PC-9 (cell line): Measurements from ENCODE around the gene KIAA1671.

Source experiments
- EZH2 ChIP-seq: fragments of 200-600 bp; sonication (generic); IDR thresholded peaks from 2 replicates; pipeline ENCODE4 v1.8.0; 2017; ENCODE audit warnings: antibody characterized with exemption, low read depth
- TF ChIP-seq, protein P1 (sequence below): fragments of 200-600 bp; sonication (generic); conservative IDR thresholded peaks from 2 replicates; pipeline ENCODE4 v1.6.1; 2017; ENCODE audit warnings: mixed run types, antibody characterized with exemption, mild to moderate bottlenecking, moderate library complexity

DNA sequence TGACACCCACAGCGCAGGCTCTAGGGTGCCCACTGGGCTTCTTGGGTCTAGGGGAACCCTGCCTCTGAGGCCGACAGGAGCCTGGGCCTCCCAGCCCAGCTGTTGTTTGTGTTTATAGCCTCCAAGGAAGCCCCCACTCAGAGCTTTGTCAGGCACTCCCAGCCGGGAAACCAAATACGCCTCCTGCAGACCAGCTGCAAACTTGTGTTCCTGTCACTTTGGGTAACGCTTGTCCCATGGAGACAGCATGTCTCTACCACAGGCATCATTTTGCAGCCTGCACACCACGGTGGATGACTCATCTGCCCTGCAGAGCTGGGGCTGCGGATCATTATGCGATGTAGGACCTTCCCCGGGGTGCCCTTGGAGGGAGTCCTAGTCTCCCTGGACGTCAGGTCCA lies 206.5 kb downstream of the KIAA1671 start:
- TF ChIP-seq, protein P1, sequence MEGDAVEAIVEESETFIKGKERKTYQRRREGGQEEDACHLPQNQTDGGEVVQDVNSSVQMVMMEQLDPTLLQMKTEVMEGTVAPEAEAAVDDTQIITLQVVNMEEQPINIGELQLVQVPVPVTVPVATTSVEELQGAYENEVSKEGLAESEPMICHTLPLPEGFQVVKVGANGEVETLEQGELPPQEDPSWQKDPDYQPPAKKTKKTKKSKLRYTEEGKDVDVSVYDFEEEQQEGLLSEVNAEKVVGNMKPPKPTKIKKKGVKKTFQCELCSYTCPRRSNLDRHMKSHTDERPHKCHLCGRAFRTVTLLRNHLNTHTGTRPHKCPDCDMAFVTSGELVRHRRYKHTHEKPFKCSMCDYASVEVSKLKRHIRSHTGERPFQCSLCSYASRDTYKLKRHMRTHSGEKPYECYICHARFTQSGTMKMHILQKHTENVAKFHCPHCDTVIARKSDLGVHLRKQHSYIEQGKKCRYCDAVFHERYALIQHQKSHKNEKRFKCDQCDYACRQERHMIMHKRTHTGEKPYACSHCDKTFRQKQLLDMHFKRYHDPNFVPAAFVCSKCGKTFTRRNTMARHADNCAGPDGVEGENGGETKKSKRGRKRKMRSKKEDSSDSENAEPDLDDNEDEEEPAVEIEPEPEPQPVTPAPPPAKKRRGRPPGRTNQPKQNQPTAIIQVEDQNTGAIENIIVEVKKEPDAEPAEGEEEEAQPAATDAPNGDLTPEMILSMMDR: no peak
- no peak for TF ChIP-seq EZH2
